Breast epithelium (tissue), 4 donors: ENCODE measurements around the gene ZNF398. TPM values are rescaled to one million over a fixed set of nuclear protein-coding genes. Genes with fewer than 3 reads are reported as not detected.
"Not testable (repeated sequence)": the region's sequence is repeated elsewhere in the genome, so short reads cannot be mapped to it uniquely, and the experiment has no call there.

Experiments
- DNase-seq, 2 donors: peaks; one replicate each; pipeline ENCODE4 v3.0.0-alpha.2; 2019; ENCODE audit warnings: low spot score in 2 of 2
- H3K27ac ChIP-seq, 2 donors: fragments of 200-600 bp; sonication (generic) in 1 of 2; one replicate each; pipeline ENCODE4 v1.5.1; 2016 to 2019; ENCODE audit warnings: mild to moderate bottlenecking in 1 of 2
- H3K27me3 ChIP-seq, 2 donors: fragments of 200-600 bp; sonication (generic) in 1 of 2; one replicate each; pipeline versions ENCODE4 v1.5.1 to v1.6.0; 2017 to 2019; ENCODE audit warnings: control low read depth in 1 of 2, mild to moderate bottlenecking in 1 of 2
- H3K36me3 ChIP-seq: fragments of 200-600 bp; one replicate; pipeline ENCODE4 v1.5.1; 2019
- H3K4me1 ChIP-seq, 2 donors: fragments of 200-600 bp; sonication (generic); one replicate each; pipeline ENCODE4 v1.5.1; 2016 to 2019; ENCODE audit warnings: control low read depth in 1 of 2
- H3K4me3 ChIP-seq, 3 donors: fragments of 200-600 bp; sonication (generic); 1 replicate in 2 of 3; 2 replicates in 1 of 3; pipeline ENCODE4 v1.5.1; 2016 to 2019; ENCODE audit warnings: mild to moderate bottlenecking in 3 of 3, moderate library complexity in 2 of 3
- H3K9me3 ChIP-seq, 2 donors: fragments of 200-600 bp; sonication (generic) in 1 of 2; one replicate each; pipeline ENCODE4 v1.5.1; 2016 to 2019; ENCODE audit warnings: control low read depth in 1 of 2
- CTCF ChIP-seq, 3 donors: fragments of 450-650 bp; IDR thresholded peaks; one replicate each; pipeline ENCODE4 v1.5.1; 2016 to 2017; ENCODE audit warnings: antibody characterized with exemption in 3 of 3, mild to moderate bottlenecking in 3 of 3, moderate library complexity in 3 of 3
- POLR2A ChIP-seq: fragments of 450-650 bp; IDR thresholded peaks from one replicate; pipeline ENCODE4 v1.6.1; 2016; ENCODE audit warnings: antibody characterized with exemption, mild to moderate bottlenecking, moderate library complexity
- POLR2AphosphoS5 ChIP-seq, 3 donors: sonication (generic); formaldehyde crosslinking; IDR thresholded peaks; one replicate each; pipeline ENCODE4 v1.6.1; 2017; ENCODE audit warnings: antibody characterized with exemption in 3 of 3
- intact Hi-C: fragments of 100-400 bp; cut with DNase I; formaldehyde crosslinking; loops from one replicate; pipeline ENCODE4 v1.15.1; 2023; ENCODE audit warnings: low total_unique reads
- total RNA-seq, 3 donors: library from RNA; depleted of rRNA; stranded (reverse); fragments of >200 nt; gene quantifications; one replicate each; pipeline ENCODE4 v1.1.0, GENCODE V29; 2016

ZNF398 gene
- total RNA-seq, 3 donors from 2014 or later: 17.3 to 25.9 (median 22.9) TPM

- intact Hi-C loops: no loop called here
- Histone ChIP-seq H3K27ac (no peak overlapping the region), H3K9me3 (peaks cover 0 to 1% of the 10 kb centered on the region in 2 donors), H3K27me3 (no peaks in the 10 kb centered on the region), H3K4me1 (no peaks in the 10 kb centered on the region), H3K4me3 (no peak overlapping the region), H3K36me3 (no peaks in the 10 kb centered on the region)
- DNase-seq: no peak
- no peak for TF ChIP-seq POLR2A
- TF ChIP-seq POLR2AphosphoS5 (IDR thresholded peaks at IDR 0.05): no peak
- no peak for TF ChIP-seq CTCF (IDR thresholded peaks at IDR 0.05)
Measured at GRCh38 chr7:149136118-149136517, 11.1 kb upstream of the ZNF398 start.

GRCh38 chr7:149140831-149141230 lies 6.4 kb upstream of the ZNF398 start:
- H3K4me3 ChIP-seq: no peak overlapping the region
- H3K9me3 ChIP-seq: no peaks in the 10 kb centered on the region
- no peaks in the 10 kb centered on the region for H3K27me3 ChIP-seq
- H3K27ac ChIP-seq: no peak overlapping the region
- no peaks in the 10 kb centered on the region for H3K36me3 ChIP-seq
- H3K4me1 ChIP-seq: no peaks in the 10 kb centered on the region
- intact Hi-C loops: no loop called here
- no peak for DNase-seq
- TF ChIP-seq POLR2AphosphoS5 (IDR thresholded peaks at IDR 0.05): no peak
- TF ChIP-seq POLR2A: no peak
- TF ChIP-seq CTCF (IDR thresholded peaks at IDR 0.05): no peak

GRCh38 chr7:149141893-149142292 lies 5.4 kb upstream of the ZNF398 start:
- no peak for TF ChIP-seq CTCF (IDR thresholded peaks at IDR 0.05)
- no peak for TF ChIP-seq POLR2AphosphoS5 (IDR thresholded peaks at IDR 0.05)
- TF ChIP-seq POLR2A: no peak
- no peaks in the 10 kb centered on the region for H3K4me1 ChIP-seq
- no peaks in the 10 kb centered on the region for H3K36me3 ChIP-seq
- H3K9me3 ChIP-seq: no peaks in the 10 kb centered on the region
- H3K27me3 ChIP-seq: no peaks in the 10 kb centered on the region
- DNase-seq: no peak
- no peak overlapping the region for H3K27ac ChIP-seq
- H3K4me3 ChIP-seq: no peak overlapping the region
- intact Hi-C loops: no loop called here

GRCh38 chr7:149144436-149144922 lies 2.8 kb upstream of the ZNF398 start:
- DNase-seq, H3K9me3 ChIP-seq, intact Hi-C loops, H3K4me3 ChIP-seq, H3K27me3 ChIP-seq, H3K36me3 ChIP-seq, H3K4me1 ChIP-seq: not testable (repeated sequence)
- peak overlapping the region; percentile 70 to 72 for H3K27ac ChIP-seq

GRCh38 chr7:149145031-149145845 lies 2.0 kb upstream of the ZNF398 start:
- Histone ChIP-seq H3K9me3 (no peaks in the 10 kb centered on the region), H3K36me3 (no peaks in the 10 kb centered on the region), H3K27me3 (no peaks in the 10 kb centered on the region), H3K27ac (peak overlapping the region; percentile 72 to 85), H3K4me1 (no peaks in the 10 kb centered on the region), H3K4me3 (no peak overlapping the region)
- peak in 1 of 2 donors; percentile 44 for DNase-seq
- intact Hi-C loops: no loop called here
- TF ChIP-seq CTCF (IDR thresholded peaks at IDR 0.05) (no peak), POLR2A (no peak), POLR2AphosphoS5 (IDR thresholded peaks at IDR 0.05) (peak in 2 of 3 donors; percentile 20 to 33)
